HG03139 (cell line): ENCODE results near the gene GABRB1.

Source experiments
- ATAC-seq: cut with Tn5 transposase; IDR thresholded peaks from one replicate; pipeline ENCODE4 v1.9.1; 2021; ENCODE audit not compliant: unreplicated experiment

GABRB1 gene

DNA sequence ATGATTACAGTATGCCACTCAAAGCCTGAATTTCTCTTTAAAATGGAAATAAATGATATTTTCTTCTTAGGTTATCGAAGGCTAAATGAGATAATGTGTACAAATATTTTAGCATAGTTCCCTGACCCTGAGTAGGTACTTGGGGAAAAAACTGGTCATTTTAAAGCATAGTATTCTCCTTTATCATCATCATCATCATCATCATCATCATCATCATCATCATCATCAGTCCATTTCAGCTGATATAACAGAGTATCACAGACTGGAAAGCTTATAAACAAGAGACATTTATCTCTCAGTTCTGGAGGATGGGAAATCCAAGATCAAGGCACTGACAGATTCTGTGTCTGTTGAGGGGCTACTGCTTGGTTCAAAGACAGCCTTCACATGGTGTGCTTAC, 13.9 kb downstream of the GABRB1 start:
- no peak for ATAC-seq

DNA sequence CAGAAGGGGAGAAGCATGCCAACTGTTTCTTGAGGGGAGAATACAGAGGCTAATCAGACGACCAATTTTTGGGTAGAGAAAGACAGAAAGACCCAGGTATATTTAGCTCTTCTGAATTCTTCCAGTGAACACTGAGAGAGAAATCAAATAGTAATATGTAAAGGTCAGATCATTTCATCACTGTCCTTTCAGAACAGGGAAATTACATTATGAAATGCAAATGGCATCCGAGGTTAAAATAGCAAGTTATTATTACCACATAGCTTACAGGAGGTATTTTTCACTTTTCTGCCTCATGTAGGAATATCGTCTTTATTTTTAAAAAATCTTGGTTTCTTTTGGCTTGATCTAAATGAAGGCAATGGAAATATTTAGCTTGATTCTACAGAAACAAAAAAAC, 18.0 kb downstream of the GABRB1 start:
- no peak for ATAC-seq

DNA sequence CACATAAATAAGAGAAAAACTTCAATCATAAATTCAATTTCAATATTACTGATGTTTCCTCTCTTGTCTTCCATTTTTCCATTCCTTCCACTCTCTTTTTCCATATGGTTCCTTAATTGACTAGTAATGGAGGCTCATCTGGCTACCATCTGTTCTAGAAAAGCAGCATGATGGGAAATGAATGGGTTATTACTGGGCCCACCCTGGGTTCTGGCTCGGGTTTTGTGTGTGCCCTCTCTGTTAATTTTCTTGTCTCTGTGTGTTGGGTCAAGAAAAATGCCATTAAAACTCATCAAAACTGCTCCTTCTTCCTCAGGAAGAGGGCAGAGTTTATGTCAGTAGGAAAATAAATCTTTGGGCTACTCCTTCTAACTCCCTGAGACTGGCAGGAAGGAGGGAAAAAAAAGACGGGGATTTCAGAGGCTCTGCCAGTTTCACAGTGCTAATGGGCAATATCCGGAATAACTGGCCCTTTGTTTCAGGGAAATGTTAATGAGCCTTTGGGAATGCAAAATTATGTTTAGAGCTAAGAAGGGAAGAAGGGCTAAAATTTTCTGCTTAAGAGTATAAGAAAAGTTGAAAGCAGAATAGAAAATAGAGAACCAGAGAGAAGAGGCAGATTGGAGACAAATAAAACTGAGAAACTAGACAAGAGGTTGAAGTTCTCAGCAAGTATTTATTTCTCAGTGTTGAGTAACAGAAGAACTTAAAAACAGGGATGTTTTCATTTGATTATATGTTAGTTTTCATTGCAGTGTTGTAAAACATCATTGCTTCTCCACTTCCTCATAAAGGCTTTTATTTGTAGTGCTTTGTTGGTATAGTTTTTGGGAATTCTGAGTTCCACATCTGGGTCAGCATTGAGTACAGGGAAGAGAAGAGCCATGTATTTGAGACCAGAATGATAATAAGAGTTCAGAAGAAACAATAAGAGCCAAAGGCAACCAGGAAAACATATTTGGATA, 19.7 kb downstream of the GABRB1 start:
- no peak for ATAC-seq

DNA sequence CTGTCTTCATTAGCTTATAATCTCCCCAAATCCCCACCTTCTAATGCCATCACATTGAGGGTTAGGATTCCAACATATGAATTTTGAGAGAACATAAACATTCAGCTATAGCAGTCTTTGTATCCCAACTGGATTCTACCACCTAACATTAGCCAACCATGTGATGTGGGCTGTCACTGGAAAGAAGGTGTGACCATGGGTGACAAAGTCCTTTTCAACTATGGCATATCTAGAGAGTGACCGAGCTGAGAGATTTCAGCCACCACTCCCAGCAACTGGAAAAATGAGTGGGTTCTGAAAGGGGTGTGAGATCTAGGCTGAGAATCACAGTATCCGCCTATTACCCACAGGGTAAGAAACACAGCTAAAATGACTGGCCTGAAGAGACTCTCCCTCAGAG, 22.1 kb downstream of the GABRB1 start:
- no peak for ATAC-seq

DNA sequence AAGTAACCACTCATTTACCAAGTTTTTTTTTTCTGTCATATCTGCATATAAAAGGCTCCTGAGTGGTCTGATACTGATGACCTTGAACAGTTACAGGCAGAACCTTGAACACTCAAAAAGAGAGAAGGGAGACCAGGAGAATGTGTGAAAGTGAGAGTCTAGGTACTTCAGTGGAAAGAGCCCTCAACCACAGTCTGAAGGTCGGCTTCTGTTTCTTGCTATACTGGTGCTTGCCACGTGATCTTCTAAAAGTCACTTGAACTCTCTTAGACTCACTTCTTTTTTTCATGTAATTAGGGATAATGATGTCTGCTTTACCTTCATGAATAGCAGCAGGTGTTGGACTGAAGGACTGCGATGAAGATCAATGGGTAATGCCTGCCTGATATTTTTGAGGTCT, 22.8 kb downstream of the GABRB1 start:
- ATAC-seq: no peak

DNA sequence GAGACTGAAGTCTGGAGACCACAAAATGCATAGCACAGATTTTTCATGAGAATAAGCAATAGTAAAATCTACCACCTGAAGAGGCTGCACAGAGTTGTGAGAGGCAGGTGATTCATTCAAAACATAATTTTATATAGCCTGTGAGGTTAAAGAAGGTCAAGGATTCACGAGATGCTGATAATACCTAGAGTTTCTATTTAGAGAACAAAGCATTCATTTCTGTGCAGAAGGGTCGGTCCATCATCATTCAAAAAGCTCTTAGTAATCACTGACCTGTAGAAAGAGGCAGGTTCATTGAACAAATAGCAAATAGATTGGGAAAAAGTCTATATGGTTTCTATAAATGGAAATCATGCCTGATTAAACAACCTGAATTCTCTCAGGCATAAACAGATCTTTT, 26.6 kb downstream of the GABRB1 start:
- no peak for ATAC-seq

DNA sequence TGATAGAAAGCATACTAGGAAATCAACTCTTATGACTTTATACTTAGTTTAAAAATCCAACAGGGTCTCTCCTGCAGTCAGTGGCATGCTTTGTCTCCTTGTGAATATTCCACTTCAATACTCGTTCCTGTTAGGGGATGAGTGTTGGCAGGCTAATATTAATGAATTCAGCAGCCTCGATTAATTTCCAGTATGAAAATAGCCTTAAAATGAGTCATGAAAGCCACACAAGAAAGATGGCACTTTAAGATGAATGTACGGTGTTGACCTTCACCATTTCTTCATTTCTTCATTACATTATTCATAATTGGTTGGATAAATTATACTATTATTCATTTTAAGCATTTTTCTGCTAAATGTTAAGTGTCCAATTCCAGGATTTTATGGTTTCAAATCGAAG, 29.2 kb downstream of the GABRB1 start:
- ATAC-seq: no peak

DNA sequence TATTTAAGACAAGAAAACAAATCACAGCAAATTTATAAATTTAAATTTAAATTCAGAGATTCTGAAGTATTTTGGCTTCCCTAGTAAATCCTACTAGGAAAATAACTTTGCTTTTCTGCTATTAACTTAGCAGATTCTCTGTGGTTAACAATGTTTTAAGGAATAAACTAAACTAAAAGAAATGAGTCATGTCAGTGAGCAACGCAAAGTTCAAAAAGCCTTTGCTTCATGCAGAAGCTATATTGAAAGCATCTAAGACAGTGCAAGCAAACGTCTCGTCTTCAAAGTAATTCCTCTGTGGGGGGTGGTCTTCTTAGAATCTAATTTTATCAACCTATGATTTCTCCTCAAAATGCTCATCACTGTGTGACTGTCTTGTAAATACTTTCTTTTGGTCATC, 30.1 kb downstream of the GABRB1 start:
- no peak for ATAC-seq

DNA sequence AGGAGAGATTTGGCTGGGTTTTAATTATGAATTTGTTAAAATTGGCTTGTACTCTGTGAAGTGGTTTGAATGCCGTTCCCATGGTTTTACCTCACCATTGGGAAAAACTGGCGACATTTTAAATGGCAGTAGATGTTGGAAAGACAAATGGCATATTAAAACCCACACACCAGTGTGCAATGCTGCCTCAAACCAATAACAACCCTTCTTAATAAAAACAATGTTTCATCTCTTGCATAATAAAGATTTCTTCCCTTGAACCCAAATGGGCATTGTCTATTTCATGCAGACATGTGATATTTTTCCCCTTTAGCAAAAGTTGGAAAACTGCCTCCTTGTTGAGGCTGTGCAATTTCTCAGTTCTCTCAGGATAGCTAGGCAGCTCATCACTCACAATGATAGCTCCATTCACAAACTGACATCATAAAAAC, 33.7 kb downstream of the GABRB1 start:
- ATAC-seq: no peak

DNA sequence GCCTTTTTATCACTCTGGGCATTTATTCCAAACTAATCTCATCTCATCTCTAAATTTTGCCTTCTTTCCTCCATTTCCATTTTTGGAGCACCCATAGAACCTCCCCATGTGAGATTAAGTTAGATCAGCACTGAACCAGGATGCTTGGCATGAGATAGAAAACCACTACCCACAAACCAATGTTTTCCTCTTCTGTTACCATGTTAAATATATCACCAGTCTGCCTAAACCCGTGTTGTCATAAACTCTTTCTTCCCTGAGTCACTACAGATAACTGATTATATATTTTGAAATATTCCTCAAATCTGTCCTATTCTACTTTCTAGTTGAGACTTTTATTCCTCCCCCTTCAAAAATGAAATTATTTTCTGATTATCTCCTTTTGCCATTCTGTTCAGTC, 37.6 kb downstream of the GABRB1 start:
- ATAC-seq: no peak

DNA sequence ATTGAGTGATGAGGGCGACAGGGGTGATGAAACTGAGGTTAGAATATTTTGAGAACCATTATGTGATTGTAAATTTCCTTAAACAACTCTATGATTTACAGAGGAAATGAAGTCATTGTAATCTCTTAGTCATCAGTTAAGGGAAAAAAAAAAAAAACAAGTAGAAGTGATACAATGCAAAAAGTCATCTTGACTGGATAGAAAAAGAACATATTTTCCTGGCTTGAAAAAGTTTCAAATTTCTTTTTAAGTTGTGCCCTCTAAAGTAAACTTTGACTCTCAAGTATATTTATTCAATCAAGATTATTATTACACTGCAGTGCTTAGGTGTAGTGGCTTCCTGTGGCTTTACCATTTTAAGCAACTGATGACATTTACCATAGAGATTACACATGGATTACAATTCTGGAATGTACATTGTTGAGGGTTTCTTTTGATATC, 40.6 kb downstream of the GABRB1 start:
- no peak for ATAC-seq

DNA sequence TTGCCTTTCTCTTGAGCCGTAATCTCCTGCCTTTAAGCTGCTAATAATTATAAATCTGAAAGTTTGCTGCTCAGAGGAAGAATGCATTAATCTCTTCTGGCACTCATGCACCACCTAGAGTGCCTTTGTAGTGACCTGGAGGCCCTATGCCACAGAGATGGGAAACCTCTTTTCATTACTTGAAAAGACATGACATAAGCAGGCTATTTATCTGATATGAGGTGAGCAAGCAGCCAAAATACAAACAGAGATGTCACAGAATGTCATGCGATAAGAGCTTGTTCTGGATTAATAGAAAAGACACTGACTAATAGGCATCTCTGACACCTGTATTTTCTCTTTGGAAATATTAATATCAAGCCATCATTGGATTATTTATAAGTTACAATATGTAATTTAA, 42.3 kb downstream of the GABRB1 start:
- ATAC-seq: no peak

DNA sequence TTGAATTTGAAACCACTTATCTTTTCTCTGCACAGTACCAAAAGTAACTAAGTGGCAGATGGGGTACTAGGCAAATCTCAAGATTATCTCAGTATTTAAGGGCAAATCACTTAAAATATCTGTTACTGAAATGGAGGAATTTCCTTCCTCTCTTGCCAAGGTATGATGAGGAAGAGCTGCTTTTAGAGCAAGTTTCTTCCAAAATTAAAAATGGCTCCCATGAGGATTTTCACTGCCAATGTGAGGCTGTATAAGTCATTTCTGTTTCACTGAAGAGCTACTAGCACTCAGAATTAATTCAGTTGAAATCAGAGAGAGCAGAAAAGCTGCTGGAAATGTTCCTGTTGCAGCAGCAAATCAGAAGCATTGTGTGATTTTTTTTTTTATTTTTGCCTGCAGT, 43.4 kb downstream of the GABRB1 start:
- no peak for ATAC-seq

DNA sequence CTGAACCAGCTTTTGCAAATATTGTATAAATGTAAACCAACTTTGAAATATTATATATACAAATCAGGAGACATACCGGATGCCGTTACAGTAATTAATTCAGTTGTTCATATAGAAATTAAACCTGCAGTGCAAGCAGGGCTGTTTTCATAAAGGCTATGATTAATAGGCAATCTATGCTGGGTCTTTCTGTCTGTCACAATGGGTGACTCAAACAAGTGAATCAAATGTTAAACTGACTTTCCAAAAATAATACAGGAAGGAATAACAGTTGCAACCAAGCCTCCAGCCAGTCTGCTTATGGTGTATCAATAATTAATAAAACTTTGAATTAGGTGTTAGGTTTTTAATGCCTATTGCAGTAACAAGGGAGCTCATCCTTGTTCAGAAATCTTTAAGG, 43.9 kb downstream of the GABRB1 start:
- no peak for ATAC-seq

DNA sequence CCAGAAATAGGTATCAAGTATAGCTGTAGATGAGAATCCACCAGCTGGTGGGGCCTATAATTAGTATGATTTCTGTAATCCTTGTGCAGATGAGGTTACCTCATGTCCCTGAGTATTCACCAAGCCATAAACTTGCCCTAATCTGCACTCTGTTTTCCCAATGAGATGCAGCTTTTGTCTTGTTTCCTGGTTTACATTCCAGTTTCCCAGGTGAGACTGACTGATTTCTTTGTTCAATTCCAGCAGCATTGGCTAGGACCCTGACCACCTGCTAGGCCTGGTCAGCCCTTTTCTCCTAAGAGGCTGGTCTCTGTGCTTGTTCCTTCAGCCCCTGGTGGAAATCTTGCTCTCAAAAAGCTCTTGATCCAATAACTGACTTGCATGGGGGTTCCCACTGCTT, 44.6 kb downstream of the GABRB1 start:
- no peak for ATAC-seq

DNA sequence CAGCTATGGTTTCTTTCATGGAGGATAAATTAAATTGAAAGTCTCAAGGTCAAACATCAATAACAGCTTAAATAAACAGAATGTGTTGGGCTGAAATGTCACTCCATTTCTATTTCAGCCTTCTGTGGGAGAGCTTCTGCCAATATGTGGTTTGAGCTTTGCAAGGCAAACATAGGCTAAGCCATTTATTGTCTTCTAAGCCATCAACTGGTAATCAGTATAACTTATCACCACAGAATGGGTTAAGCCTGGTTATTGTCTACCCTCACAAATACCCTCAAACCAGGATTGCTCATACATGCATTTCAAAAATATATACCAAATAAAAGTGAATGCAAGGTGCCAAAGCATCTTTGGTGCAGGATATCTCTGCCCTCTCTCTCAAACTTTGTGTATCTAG, 52.7 kb downstream of the GABRB1 start:
- ATAC-seq: no peak

DNA sequence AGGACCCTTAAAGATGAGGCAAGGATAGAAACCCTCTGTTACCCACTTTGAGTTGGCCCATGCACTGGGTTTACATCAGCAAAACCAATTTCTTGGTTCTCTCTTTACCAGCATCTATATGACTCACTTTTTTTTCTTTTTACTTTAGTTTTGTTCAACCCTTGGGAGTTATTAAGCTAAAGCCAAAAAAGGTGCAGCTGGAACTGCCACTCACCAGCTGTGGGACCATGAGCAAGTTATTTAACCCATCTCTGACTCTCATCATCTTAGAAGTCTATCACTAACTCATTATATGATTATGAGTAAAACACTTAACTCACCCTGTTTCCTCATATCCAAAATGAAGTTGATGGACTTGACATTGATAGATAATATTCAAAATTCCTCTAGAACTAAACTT, 53.4 kb downstream of the GABRB1 start:
- ATAC-seq: no peak

DNA sequence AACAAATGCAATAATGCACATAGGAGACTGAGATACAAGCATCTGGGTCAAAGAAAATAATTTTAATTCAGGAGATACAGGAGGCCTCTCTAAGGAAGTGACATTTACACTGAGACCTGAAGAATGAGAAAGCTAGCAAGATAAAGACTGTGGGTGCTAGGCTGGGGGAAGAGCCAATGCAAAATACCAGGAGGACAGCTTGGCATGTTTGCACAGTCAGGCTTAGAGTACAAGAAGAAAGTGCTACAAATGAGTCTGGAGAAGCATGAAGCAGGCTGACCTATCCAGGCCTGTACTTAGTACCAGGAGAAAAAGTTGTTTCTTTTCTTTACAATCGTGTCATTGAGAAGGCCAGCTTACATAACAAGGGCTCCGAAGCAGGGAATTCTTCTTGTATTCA, 56.9 kb downstream of the GABRB1 start:
- no peak for ATAC-seq

DNA sequence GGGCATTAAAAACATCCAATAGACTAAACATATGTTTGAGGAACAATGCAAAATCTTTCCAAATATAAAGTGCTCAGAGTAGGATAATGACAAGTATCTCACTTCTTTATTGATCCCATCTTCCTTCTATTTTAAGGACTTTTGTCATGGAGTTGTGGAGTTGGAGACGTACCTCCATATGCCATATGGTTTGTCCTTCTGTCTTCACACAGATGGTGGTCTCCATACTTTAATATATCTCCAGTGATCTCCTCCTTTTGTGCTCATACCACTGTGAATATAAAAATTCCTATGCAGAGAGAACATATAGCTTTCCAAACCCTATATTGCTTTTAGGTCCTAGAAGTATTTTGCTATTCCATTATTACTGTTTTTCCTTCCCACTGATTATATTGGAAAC, 64.5 kb downstream of the GABRB1 start:
- ATAC-seq: no peak

DNA sequence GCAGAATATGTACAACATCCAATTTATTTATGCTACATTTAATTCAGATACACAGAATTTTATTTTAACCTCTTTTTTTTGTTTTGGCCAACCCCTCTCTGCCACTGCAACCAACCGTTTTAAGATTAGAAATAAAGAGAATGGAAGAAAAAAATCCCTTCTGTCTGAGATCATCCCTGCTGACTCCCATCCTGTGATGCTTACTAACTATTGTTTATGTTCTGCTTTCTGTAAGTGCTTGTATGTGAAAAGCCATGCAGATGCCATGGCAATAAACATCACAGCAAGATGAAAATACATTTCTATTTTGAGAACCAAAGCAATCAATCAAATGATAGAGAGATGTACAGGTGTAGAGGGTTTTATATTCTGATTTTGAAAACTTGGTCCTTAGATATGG, 70.1 kb downstream of the GABRB1 start:
- ATAC-seq: no peak

DNA sequence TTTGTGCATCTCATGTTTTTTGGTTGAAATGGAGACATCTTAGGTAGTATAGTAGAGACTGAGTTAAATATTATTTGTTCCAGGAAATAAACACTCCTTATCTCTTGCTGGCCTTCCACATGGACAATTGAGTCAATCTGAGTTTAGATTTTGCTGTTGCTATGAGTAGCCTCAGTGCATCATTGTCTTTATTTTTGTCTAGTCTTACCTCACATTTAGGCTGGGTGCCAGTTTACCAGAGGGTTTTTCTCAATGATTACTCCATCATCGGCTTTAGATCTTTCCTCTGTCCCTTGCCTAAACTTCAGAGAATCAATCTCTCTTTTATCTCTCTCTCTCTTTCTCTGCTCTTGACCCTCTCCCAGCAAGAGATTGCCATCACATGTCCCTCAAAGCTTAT, 73.6 kb downstream of the GABRB1 start:
- ATAC-seq: no peak

DNA sequence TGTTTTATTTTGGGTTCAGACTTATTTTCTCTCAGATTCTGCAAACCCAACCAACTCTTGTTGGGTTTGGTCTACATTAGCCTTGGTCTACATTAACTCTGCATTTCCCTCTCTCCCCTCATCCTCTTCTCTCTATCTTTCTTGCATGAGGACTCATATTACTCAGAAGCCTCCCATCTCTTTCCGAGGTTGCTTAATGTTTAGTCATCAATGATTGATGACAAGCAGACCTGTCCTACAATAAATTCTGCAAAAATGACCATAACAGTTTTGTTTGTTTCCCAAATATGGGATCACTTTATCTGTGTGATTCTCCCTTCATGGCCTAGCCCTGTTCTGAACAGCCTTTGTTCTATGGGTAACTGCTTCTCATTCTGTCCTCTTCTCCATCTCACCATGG, 75.2 kb downstream of the GABRB1 start:
- no peak for ATAC-seq

DNA sequence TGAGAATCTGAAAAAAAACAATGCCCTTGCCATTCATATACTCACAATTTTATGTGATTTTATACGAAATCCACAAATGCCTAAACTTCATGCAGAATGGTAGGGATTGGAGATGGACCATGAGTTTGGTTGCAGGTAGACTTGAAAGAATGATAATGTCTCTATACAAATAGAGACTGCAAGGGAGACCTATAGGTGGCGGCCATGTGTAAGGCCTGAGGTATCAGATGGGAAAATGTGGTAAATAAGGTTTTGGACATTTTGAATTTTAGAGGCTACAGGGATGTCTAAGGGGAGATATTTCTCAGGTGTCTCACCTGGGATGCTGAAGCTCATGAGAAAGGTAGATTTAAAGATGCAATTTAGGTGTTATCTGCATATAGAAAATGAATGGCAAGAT, 78.0 kb downstream of the GABRB1 start:
- no peak for ATAC-seq
